K562 (cell line): Measurements from ENCODE around the gene RAB31. TPM values are rescaled to one million over a fixed set of nuclear protein-coding genes. Genes with fewer than 3 reads are reported as not detected.

ENCODE experiments used
- CXXC5 ChIP-seq: fragments of 250-450 bp; sonication (Bioruptor Pico); IDR thresholded peaks from 2 replicates; pipeline ENCODE4 v1.8.0; 2022; ENCODE audit warnings: inconsistent platforms, mild to moderate bottlenecking, moderate library complexity
- DMBX1 ChIP-seq: fragments of 250-450 bp; sonication (Bioruptor Pico); IDR thresholded peaks from 2 replicates; pipeline ENCODE4 v1.8.0; 2022; ENCODE audit warnings: inconsistent platforms, mild to moderate bottlenecking, moderate library complexity, borderline replicate concordance
- FOS ChIP-seq: IDR thresholded peaks from 3 replicates; pipeline ENCODE4 v1.6.1; 2011; ENCODE audit not compliant: insufficient read length; ENCODE audit errors: extremely low read depth
- HOXB6 ChIP-seq: fragments of 250-450 bp; sonication (Bioruptor Pico); IDR thresholded peaks from 2 replicates; pipeline ENCODE4 v1.5.1; 2022; ENCODE audit warnings: mild to moderate bottlenecking, borderline replicate concordance
- JUNB ChIP-seq: fragments of 450-650 bp; formaldehyde crosslinking; conservative IDR thresholded peaks from 2 replicates; pipeline ENCODE4 v1.4.0; 2020; ENCODE audit warnings: mild to moderate bottlenecking
- KDM1A ChIP-seq, 2 experiments: fragments of 450-650 bp; IDR thresholded peaks; 2 replicates each; pipeline ENCODE4 v1.6.1; 2016; ENCODE audit warnings: mild to moderate bottlenecking in 2 of 2
- KLF6 ChIP-seq: fragments of 250-450 bp; sonication (Bioruptor Pico); IDR thresholded peaks from 2 replicates; pipeline ENCODE4 v1.4.0; 2020; ENCODE audit warnings: mild to moderate bottlenecking, moderate library complexity, borderline replicate concordance
- POLR2H ChIP-seq: IDR thresholded peaks from 2 replicates; pipeline ENCODE4 v1.6.1; 2016; ENCODE audit warnings: missing genetic modification characterization, low read depth, mild to moderate bottlenecking, control low read depth, missing compliant biosample characterization, moderate library complexity
- SMC3 ChIP-seq: conservative IDR thresholded peaks from 2 replicates; pipeline ENCODE4 v1.6.1; 2011; ENCODE audit warnings: low read depth, low read length, improper control_type of control experiment; ENCODE audit not compliant: insufficient read depth
- SREBF1 ChIP-seq: fragments of 150-350 bp; IDR thresholded peaks from 2 replicates; pipeline ENCODE4 v1.6.1; 2014; ENCODE audit warnings: antibody characterized with exemption, low read depth, low read length, borderline replicate concordance
- TEAD1 ChIP-seq, 2 experiments: fragments of 450-650 bp in 1 of 2; sonication (generic) in 1 of 2; formaldehyde crosslinking; IDR thresholded peaks; 2 replicates each; pipeline versions ENCODE4 v1.4.0 to v1.8.0; 2020 to 2022; ENCODE audit warnings: mild to moderate bottlenecking in 2 of 2, missing genetic modification reagents in 1 of 2
- ZC3H8 ChIP-seq: fragments of 450-650 bp; IDR thresholded peaks from 2 replicates; pipeline ENCODE4 v1.6.1; 2017
- ZNF124 ChIP-seq: sonication (generic); formaldehyde crosslinking; IDR thresholded peaks from 2 replicates; pipeline ENCODE4 v1.8.1; 2022; ENCODE audit warnings: missing genetic modification reagents
- ZNF212 ChIP-seq: fragments of 450-650 bp; formaldehyde crosslinking; IDR thresholded peaks from 2 replicates; pipeline ENCODE4 v1.4.0; 2020; ENCODE audit warnings: mild to moderate bottlenecking
- polyA plus RNA-seq, 8 experiments: library from polyadenylated mRNA; depleted of rRNA in 4 of 8; stranded (reverse) in 5 of 8; unstranded in 3 of 8; fragments of >200 nt; fragmentation: Nextera tagmentation in 2 of 8; fragmentation: Illumina TruSeq in 1 of 8; extraction: Ambion mirVana in 2 of 8; extraction: Trizol in 1 of 8; gene quantifications; 2 replicates each; pipeline versions ENCODE4 v1.2.1 to v1.2.3, GENCODE V29; 2011 to 2014; ENCODE audit warnings: inconsistent platforms in 1 of 8, missing spikeins in 1 of 8
- total RNA-seq, 7 experiments: library from RNA; depleted of rRNA in 6 of 7; stranded (reverse); fragments of >200 nt in 6 of 7; fragmentation: Illumina TruSeq in 2 of 7; extraction: Trizol in 2 of 7; gene quantifications; 2 replicates each; pipeline versions ENCODE4 v1.2.1 to v1.2.3, GENCODE V29; 2011 to 2021; ENCODE audit warnings: low replicate concordance in 1 of 7
- TF ChIP-seq, protein P1 (sequence below): sonication (generic); formaldehyde crosslinking; IDR thresholded peaks from 2 replicates; pipeline ENCODE4 v1.8.1; 2022; ENCODE audit warnings: missing genetic modification reagents
- TF ChIP-seq, protein P2 (sequence below): sonication (generic); formaldehyde crosslinking; IDR thresholded peaks from 2 replicates; pipeline ENCODE4 v1.8.1; 2023; ENCODE audit warnings: mild to moderate bottlenecking, missing genetic modification reagents, moderate library complexity
- TF ChIP-seq, protein P3 (sequence below): fragments of 450-650 bp; IDR thresholded peaks from 2 replicates; pipeline ENCODE4 v1.7.0; 2016; ENCODE audit warnings: borderline replicate concordance
- TF ChIP-seq, protein P4 (sequence below): fragments of 250-450 bp; sonication (Bioruptor Pico); IDR thresholded peaks from 2 replicates; pipeline ENCODE4 v1.4.0; 2020

Gene RAB31
- total and polyA plus RNA-seq, 9 of the 15 experiments (the other 6 are each of a cell fraction or from before 2014, with no cell fraction given) = 20.7 to 70.4 (median 41.3) TPM

DNA sequence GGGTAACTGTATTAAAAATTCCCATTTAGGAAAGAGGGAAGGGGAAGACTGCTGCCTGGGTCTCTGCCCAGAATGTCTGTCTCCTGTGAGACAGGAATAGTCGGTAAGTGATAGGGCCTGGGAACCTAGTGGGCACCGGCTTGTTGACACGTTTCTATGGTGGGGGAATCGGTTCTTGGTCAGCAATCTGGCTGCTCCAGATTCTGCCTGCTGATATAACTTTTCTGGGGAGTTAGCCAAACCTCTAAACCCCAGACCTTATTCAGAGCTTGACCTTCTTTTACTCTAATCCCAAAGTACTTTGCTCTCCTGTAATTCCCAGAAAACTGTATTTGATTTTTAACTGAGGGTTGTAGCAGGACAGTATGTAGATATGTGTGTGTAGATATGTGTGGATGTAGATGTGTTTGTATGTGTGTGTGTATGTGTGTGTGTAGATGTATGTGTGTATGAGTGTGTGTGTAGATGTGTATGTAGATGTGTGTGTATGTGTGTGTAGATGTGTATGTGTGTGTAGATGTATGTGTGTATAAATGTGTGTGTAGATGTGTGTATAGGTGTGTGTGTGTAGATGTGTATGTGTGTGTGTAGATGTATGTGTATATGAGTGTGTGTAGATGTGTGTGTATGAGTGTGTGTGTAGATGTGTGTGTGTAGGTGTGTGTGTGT is 115.8 kb downstream of the RAB31 start (continued):
- TF ChIP-seq, protein P1, sequence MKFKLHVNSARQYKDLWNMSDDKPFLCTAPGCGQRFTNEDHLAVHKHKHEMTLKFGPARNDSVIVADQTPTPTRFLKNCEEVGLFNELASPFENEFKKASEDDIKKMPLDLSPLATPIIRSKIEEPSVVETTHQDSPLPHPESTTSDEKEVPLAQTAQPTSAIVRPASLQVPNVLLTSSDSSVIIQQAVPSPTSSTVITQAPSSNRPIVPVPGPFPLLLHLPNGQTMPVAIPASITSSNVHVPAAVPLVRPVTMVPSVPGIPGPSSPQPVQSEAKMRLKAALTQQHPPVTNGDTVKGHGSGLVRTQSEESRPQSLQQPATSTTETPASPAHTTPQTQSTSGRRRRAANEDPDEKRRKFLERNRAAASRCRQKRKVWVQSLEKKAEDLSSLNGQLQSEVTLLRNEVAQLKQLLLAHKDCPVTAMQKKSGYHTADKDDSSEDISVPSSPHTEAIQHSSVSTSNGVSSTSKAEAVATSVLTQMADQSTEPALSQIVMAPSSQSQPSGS (CRISPR knock-in tag) = no peak
- TF ChIP-seq CXXC5 (CRISPR knock-in tag) = no peak
- TF ChIP-seq, protein P2, sequence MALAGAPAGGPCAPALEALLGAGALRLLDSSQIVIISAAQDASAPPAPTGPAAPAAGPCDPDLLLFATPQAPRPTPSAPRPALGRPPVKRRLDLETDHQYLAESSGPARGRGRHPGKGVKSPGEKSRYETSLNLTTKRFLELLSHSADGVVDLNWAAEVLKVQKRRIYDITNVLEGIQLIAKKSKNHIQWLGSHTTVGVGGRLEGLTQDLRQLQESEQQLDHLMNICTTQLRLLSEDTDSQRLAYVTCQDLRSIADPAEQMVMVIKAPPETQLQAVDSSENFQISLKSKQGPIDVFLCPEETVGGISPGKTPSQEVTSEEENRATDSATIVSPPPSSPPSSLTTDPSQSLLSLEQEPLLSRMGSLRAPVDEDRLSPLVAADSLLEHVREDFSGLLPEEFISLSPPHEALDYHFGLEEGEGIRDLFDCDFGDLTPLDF (CRISPR knock-in tag) = no peak
- no peak for TF ChIP-seq SREBF1
- 0 out of 2 replicates have a peak, but pooled peaks have one; percentile 54 for TF ChIP-seq ZC3H8
- 0 out of 4 replicates have a peak, but pooled peaks of 1 of the 2 experiments have one; percentile 12 for TF ChIP-seq TEAD1 (CRISPR knock-in tag; IDR thresholded peaks at IDR 0.05)
- TF ChIP-seq SMC3 = no peak
- TF ChIP-seq DMBX1 (CRISPR knock-in tag) = peak; percentile 29; the same call in 1 of the 2 replicates
- TF ChIP-seq, protein P3, sequence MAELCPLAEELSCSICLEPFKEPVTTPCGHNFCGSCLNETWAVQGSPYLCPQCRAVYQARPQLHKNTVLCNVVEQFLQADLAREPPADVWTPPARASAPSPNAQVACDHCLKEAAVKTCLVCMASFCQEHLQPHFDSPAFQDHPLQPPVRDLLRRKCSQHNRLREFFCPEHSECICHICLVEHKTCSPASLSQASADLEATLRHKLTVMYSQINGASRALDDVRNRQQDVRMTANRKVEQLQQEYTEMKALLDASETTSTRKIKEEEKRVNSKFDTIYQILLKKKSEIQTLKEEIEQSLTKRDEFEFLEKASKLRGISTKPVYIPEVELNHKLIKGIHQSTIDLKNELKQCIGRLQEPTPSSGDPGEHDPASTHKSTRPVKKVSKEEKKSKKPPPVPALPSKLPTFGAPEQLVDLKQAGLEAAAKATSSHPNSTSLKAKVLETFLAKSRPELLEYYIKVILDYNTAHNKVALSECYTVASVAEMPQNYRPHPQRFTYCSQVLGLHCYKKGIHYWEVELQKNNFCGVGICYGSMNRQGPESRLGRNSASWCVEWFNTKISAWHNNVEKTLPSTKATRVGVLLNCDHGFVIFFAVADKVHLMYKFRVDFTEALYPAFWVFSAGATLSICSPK = peak; percentile 89; the same call in 1 of the 2 replicates
- TF ChIP-seq POLR2H (tag) = no peak
- TF ChIP-seq, protein P4, sequence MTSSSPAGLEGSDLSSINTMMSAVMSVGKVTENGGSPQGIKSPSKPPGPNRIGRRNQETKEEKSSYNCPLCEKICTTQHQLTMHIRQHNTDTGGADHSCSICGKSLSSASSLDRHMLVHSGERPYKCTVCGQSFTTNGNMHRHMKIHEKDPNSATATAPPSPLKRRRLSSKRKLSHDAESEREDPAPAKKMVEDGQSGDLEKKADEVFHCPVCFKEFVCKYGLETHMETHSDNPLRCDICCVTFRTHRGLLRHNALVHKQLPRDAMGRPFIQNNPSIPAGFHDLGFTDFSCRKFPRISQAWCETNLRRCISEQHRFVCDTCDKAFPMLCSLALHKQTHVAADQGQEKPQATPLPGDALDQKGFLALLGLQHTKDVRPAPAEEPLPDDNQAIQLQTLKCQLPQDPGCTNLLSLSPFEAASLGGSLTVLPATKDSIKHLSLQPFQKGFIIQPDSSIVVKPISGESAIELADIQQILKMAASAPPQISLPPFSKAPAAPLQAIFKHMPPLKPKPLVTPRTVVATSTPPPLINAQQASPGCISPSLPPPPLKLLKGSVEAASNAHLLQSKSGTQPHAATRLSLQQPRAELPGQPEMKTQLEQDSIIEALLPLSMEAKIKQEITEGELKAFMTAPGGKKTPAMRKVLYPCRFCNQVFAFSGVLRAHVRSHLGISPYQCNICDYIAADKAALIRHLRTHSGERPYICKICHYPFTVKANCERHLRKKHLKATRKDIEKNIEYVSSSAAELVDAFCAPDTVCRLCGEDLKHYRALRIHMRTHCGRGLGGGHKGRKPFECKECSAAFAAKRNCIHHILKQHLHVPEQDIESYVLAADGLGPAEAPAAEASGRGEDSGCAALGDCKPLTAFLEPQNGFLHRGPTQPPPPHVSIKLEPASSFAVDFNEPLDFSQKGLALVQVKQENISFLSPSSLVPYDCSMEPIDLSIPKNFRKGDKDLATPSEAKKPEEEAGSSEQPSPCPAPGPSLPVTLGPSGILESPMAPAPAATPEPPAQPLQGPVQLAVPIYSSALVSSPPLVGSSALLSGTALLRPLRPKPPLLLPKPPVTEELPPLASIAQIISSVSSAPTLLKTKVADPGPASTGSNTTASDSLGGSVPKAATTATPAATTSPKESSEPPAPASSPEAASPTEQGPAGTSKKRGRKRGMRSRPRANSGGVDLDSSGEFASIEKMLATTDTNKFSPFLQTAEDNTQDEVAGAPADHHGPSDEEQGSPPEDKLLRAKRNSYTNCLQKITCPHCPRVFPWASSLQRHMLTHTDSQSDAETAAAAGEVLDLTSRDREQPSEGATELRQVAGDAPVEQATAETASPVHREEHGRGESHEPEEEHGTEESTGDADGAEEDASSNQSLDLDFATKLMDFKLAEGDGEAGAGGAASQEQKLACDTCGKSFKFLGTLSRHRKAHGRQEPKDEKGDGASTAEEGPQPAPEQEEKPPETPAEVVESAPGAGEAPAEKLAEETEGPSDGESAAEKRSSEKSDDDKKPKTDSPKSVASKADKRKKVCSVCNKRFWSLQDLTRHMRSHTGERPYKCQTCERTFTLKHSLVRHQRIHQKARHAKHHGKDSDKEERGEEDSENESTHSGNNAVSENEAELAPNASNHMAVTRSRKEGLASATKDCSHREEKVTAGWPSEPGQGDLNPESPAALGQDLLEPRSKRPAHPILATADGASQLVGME (CRISPR knock-in tag) = no peak; the same call in 1 of the 2 replicates
- TF ChIP-seq ZNF124 = no peak
- no peak for TF ChIP-seq HOXB6 (CRISPR knock-in tag)
- no peak for TF ChIP-seq JUNB (CRISPR knock-in tag)
- TF ChIP-seq ZNF212 (CRISPR knock-in tag) = no peak
- TF ChIP-seq KDM1A (IDR thresholded peaks at IDR 0.05) = no peak
- TF ChIP-seq KLF6 (CRISPR knock-in tag) = no peak
- TF ChIP-seq FOS = no peak
